Measurements from ENCODE around the gene ACACB.
"Not testable (repeated sequence)": the region's sequence is repeated elsewhere in the genome, so short reads cannot be mapped to it uniquely, and the experiment has no call there.

The ACACB gene

DNA sequence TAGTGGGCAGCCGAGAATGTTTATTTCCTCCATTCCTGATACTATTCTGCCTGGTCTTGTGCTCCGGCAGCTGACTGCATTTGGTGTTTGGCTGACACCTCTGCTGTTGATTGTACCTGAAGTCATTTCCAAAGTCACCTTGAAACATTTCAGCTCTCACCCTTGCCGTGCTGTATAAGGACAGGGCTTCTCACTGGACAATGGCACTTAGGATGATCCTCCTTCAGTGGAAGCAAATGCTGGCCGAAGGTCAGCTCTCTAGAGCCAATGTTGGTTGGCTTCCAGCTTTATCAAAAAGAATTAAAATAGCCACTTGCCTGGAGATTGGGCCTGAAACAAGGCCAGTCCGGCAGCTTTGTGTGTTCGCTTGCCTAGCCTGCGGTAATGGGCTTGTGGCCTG lies 44.0 kb downstream of the ACACB start:
- no peaks in the 10 kb centered on the region for H3K9me3 ChIP-seq (ENCODE audit: control insufficient read depth in 2 of 2, low read length in 2 of 2)
- H3K4me3 ChIP-seq (ENCODE audit: low read length in 2 of 2), result peak overlapping the region; percentile 23 to 52
- H3K27me3 ChIP-seq (ENCODE audit: control insufficient read depth in 1 of 2, insufficient read depth in 2 of 2, low read length in 2 of 2), result no peaks in the 10 kb centered on the region
- H3K4me1 ChIP-seq (ENCODE audit: control insufficient read depth, insufficient read depth, low read length), result peaks cover 63% of the 10 kb centered on the region
- H3K36me3 ChIP-seq (ENCODE audit: control insufficient read depth in 2 of 2, insufficient read depth in 2 of 2, low read length in 2 of 2), result peaks cover 0 to 2% of the 10 kb centered on the region in 2 donors
- H3K27ac ChIP-seq (ENCODE audit: low read length), result peak overlapping the region; percentile 76
- H3K9ac ChIP-seq (ENCODE audit: low read length in 2 of 2), result peak overlapping the region in 1 of 2 donors; percentile 36

GRCh38 chr12:109160873-109161272 lies 44.5 kb downstream of the ACACB start:
- peaks cover 59% of the 10 kb centered on the region for H3K4me1 ChIP-seq (ENCODE audit: control insufficient read depth, insufficient read depth, low read length)
- H3K27me3 ChIP-seq (ENCODE audit: control insufficient read depth in 1 of 2, insufficient read depth in 2 of 2, low read length in 2 of 2), result no peaks in the 10 kb centered on the region
- peaks cover 0 to 2% of the 10 kb centered on the region in 2 donors for H3K36me3 ChIP-seq (ENCODE audit: control insufficient read depth in 2 of 2, insufficient read depth in 2 of 2, low read length in 2 of 2)
- peak overlapping the region; percentile 23 to 52 for H3K4me3 ChIP-seq (ENCODE audit: low read length in 2 of 2)
- peak overlapping the region in 1 of 2 donors; percentile 36 for H3K9ac ChIP-seq (ENCODE audit: low read length in 2 of 2)
- H3K27ac ChIP-seq (ENCODE audit: low read length), result peak overlapping the region; percentile 76
- no peaks in the 10 kb centered on the region for H3K9me3 ChIP-seq (ENCODE audit: control insufficient read depth in 2 of 2, low read length in 2 of 2)

- Histone ChIP-seq H3K27ac (ENCODE audit: low read length) (peak overlapping the region; percentile 55), H3K27me3 (ENCODE audit: control insufficient read depth in 1 of 2, insufficient read depth in 2 of 2, low read length in 2 of 2) (no peaks in the 10 kb centered on the region), H3K36me3 (ENCODE audit: control insufficient read depth in 2 of 2, insufficient read depth in 2 of 2, low read length in 2 of 2) (peaks cover 0 to 6% of the 10 kb centered on the region in 2 donors), H3K9ac (ENCODE audit: low read length in 2 of 2) (no peak overlapping the region), H3K4me1 (ENCODE audit: control insufficient read depth, insufficient read depth, low read length) (peaks cover 50% of the 10 kb centered on the region), H3K4me3 (ENCODE audit: low read length in 2 of 2) (no peak overlapping the region), H3K9me3 (ENCODE audit: control insufficient read depth in 2 of 2, low read length in 2 of 2) (no peaks in the 10 kb centered on the region)
These were observed 46.2 kb downstream of the ACACB start for GRCh38 chr12:109162551-109162950.

- no peak overlapping the region for H3K9ac ChIP-seq (ENCODE audit: low read length in 2 of 2)
- peak overlapping the region; percentile 55 for H3K27ac ChIP-seq (ENCODE audit: low read length)
- peaks cover 51% of the 10 kb centered on the region for H3K4me1 ChIP-seq (ENCODE audit: control insufficient read depth, insufficient read depth, low read length)
These were observed 46.8 kb downstream of the ACACB start for GRCh38 chr12:109163167-109163566.

GRCh38 chr12:109165599-109165998 lies 49.2 kb downstream of the ACACB start:
- Histone ChIP-seq H3K27ac (ENCODE audit: low read length) (no peak overlapping the region), H3K27me3 (ENCODE audit: control insufficient read depth in 1 of 2, insufficient read depth in 2 of 2, low read length in 2 of 2) (no peaks in the 10 kb centered on the region), H3K4me1 (ENCODE audit: control insufficient read depth, insufficient read depth, low read length) (peaks cover 51% of the 10 kb centered on the region), H3K4me3 (ENCODE audit: low read length in 2 of 2) (no peak overlapping the region), H3K9me3 (ENCODE audit: control insufficient read depth in 2 of 2, low read length in 2 of 2) (no peaks in the 10 kb centered on the region), H3K9ac (ENCODE audit: low read length in 2 of 2) (no peak overlapping the region), H3K36me3 (ENCODE audit: control insufficient read depth in 2 of 2, insufficient read depth in 2 of 2, low read length in 2 of 2) (peaks cover 6 to 22% of the 10 kb centered on the region in 2 donors)

More at GRCh38 chr12:109163167-109163566, 46.8 kb downstream of the ACACB start:
- Histone ChIP-seq H3K36me3 (ENCODE audit: control insufficient read depth in 2 of 2, insufficient read depth in 2 of 2, low read length in 2 of 2) (peaks cover 6 to 13% of the 10 kb centered on the region in 2 donors), H3K27me3 (ENCODE audit: control insufficient read depth in 1 of 2, insufficient read depth in 2 of 2, low read length in 2 of 2) (no peaks in the 10 kb centered on the region), H3K4me3 (ENCODE audit: low read length in 2 of 2) (no peak overlapping the region), H3K9me3 (ENCODE audit: control insufficient read depth in 2 of 2, low read length in 2 of 2) (no peaks in the 10 kb centered on the region)

GRCh38 chr12:109166371-109166770 lies 50.0 kb downstream of the ACACB start:
- Histone ChIP-seq H3K4me1 (ENCODE audit: control insufficient read depth, insufficient read depth, low read length) (peaks cover 44% of the 10 kb centered on the region), H3K9ac (ENCODE audit: low read length in 2 of 2) (no peak overlapping the region), H3K9me3 (ENCODE audit: control insufficient read depth in 2 of 2, low read length in 2 of 2) (no peaks in the 10 kb centered on the region), H3K27me3 (ENCODE audit: control insufficient read depth in 1 of 2, insufficient read depth in 2 of 2, low read length in 2 of 2) (no peaks in the 10 kb centered on the region), H3K27ac (ENCODE audit: low read length) (peak overlapping the region; percentile 11), H3K4me3 (ENCODE audit: low read length in 2 of 2) (no peak overlapping the region), H3K36me3 (ENCODE audit: control insufficient read depth in 2 of 2, insufficient read depth in 2 of 2, low read length in 2 of 2) (peaks cover 6 to 24% of the 10 kb centered on the region in 2 donors)

GRCh38 chr12:109167781-109168180 lies 51.4 kb downstream of the ACACB start:
- Histone ChIP-seq H3K9me3 (ENCODE audit: control insufficient read depth in 2 of 2, low read length in 2 of 2) (no peaks in the 10 kb centered on the region), H3K4me1 (ENCODE audit: control insufficient read depth, insufficient read depth, low read length) (peaks cover 36% of the 10 kb centered on the region), H3K4me3 (ENCODE audit: low read length in 2 of 2) (no peak overlapping the region), H3K36me3 (ENCODE audit: control insufficient read depth in 2 of 2, insufficient read depth in 2 of 2, low read length in 2 of 2) (peaks cover 14 to 36% of the 10 kb centered on the region in 2 donors), H3K9ac (ENCODE audit: low read length in 2 of 2) (no peak overlapping the region), H3K27ac (ENCODE audit: low read length) (peak overlapping the region; percentile 74), H3K27me3 (ENCODE audit: control insufficient read depth in 1 of 2, insufficient read depth in 2 of 2, low read length in 2 of 2) (no peaks in the 10 kb centered on the region)

- Histone ChIP-seq H3K9ac (ENCODE audit: low read length in 2 of 2) (peak overlapping the region in 1 of 2 donors; percentile 26), H3K36me3 (ENCODE audit: control insufficient read depth in 2 of 2, insufficient read depth in 2 of 2, low read length in 2 of 2) (peaks cover 29 to 48% of the 10 kb centered on the region in 2 donors), H3K27me3 (ENCODE audit: control insufficient read depth in 1 of 2, insufficient read depth in 2 of 2, low read length in 2 of 2) (no peaks in the 10 kb centered on the region), H3K4me3 (ENCODE audit: low read length in 2 of 2) (no peak overlapping the region), H3K27ac (ENCODE audit: low read length) (peak overlapping the region; percentile 74), H3K4me1 (ENCODE audit: control insufficient read depth, insufficient read depth, low read length) (peaks cover 34% of the 10 kb centered on the region), H3K9me3 (ENCODE audit: control insufficient read depth in 2 of 2, low read length in 2 of 2) (no peaks in the 10 kb centered on the region)
These were observed 52.9 kb downstream of the ACACB start for GRCh38 chr12:109169262-109169661.

GRCh38 chr12:109169686-109170085 lies 53.3 kb downstream of the ACACB start:
- Histone ChIP-seq H3K4me3 (ENCODE audit: low read length in 2 of 2) (no peak overlapping the region), H3K4me1 (ENCODE audit: control insufficient read depth, insufficient read depth, low read length) (peaks cover 34% of the 10 kb centered on the region), H3K27ac (ENCODE audit: low read length) (peak overlapping the region; percentile 74), H3K9me3 (ENCODE audit: control insufficient read depth in 2 of 2, low read length in 2 of 2) (no peaks in the 10 kb centered on the region), H3K27me3 (ENCODE audit: control insufficient read depth in 1 of 2, insufficient read depth in 2 of 2, low read length in 2 of 2) (no peaks in the 10 kb centered on the region), H3K36me3 (ENCODE audit: control insufficient read depth in 2 of 2, insufficient read depth in 2 of 2, low read length in 2 of 2) (peaks cover 33 to 51% of the 10 kb centered on the region in 2 donors), H3K9ac (ENCODE audit: low read length in 2 of 2) (peak overlapping the region in 1 of 2 donors; percentile 26)

DNA sequence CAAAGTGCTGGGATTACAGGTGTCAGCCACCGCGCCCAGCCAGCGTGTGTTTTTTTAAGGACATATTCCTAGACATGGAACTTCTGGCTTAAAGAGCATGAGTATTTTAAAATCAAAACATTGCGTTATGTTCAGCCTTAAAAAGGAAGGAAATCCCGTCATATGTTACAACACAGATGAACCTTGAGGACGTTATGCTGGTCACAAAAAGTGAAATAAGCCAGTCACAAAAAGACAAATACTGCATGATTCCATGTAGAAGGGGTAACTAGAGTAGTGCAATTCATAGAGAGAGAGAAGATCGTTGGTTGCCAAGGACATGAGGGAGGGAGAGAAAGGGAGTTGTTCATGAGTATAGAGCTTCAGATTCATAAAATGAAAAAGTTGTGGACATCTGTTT lies 53.9 kb downstream of the ACACB start:
- H3K4me1 ChIP-seq (ENCODE audit: control insufficient read depth, insufficient read depth, low read length), result peaks cover 34% of the 10 kb centered on the region

GRCh38 chr12:109172787-109173186 lies 56.4 kb downstream of the ACACB start:
- Histone ChIP-seq H3K4me1 (ENCODE audit: control insufficient read depth, insufficient read depth, low read length) (peaks cover 24% of the 10 kb centered on the region), H3K36me3 (ENCODE audit: control insufficient read depth in 2 of 2, insufficient read depth in 2 of 2, low read length in 2 of 2) (peaks cover 39 to 60% of the 10 kb centered on the region in 2 donors)
- not testable (repeated sequence) for H3K27ac ChIP-seq (ENCODE audit: low read length); H3K9ac ChIP-seq (ENCODE audit: low read length in 2 of 2); H3K27me3 ChIP-seq (ENCODE audit: control insufficient read depth in 1 of 2, insufficient read depth in 2 of 2, low read length in 2 of 2); H3K4me3 ChIP-seq (ENCODE audit: low read length in 2 of 2); H3K9me3 ChIP-seq (ENCODE audit: control insufficient read depth in 2 of 2, low read length in 2 of 2)

More for the DNA sequence above, 53.9 kb downstream of the ACACB start:
- Histone ChIP-seq H3K36me3 (ENCODE audit: control insufficient read depth in 2 of 2, insufficient read depth in 2 of 2, low read length in 2 of 2) (peaks cover 33 to 54% of the 10 kb centered on the region in 2 donors), H3K9me3 (ENCODE audit: control insufficient read depth in 2 of 2, low read length in 2 of 2) (no peaks in the 10 kb centered on the region), H3K4me3 (ENCODE audit: low read length in 2 of 2) (no peak overlapping the region), H3K9ac (ENCODE audit: low read length in 2 of 2) (no peak overlapping the region), H3K27ac (ENCODE audit: low read length) (peak overlapping the region; percentile 74), H3K27me3 (ENCODE audit: control insufficient read depth in 1 of 2, insufficient read depth in 2 of 2, low read length in 2 of 2) (no peaks in the 10 kb centered on the region)
